Tracheal epithelial cell (primary cell): ENCODE data around the gene MOG. TPM values are rescaled to one million over a fixed set of nuclear protein-coding genes. Genes with fewer than 3 reads are reported as not detected.

Experiments
- total RNA-seq: library from RNA; depleted of rRNA; stranded (reverse); fragments of >200 nt; gene quantifications from 2 replicates; pipeline ENCODE4 v1.2.1, GENCODE V29; 2014

MOG gene
- total RNA-seq = not detected in 2 replicates

GRCh38 chr6:29656798-29657197 is at the start of gene MOG:
MOG (plus strand) TSS chr6:29657092; CDS start chr6:29657210, 118 bp downstream.

GRCh38 chr6:29632789-29633533 is 23.9 kb upstream of the MOG start, which contains the start of gene GABBR1:
GABBR1 (minus strand) TSS chr6:29633183; CDS start chr6:29632385, 798 bp downstream.

GRCh38 chr6:29680904-29681303 is 24.0 kb downstream of the MOG start, which contains the start of gene ZFP57:
ZFP57 (minus strand) TSS chr6:29681152; CDS start chr6:29677003, 4,149 bp downstream.

Other genes starting within 250 kb of the MOG start
- not detected in 2 replicates for gene OR12D1, start 242.2 kb upstream of the MOG start, total RNA-seq
- gene OR10C1, start 217.8 kb upstream of the MOG start, total RNA-seq = not detected in 2 replicates
- gene OR11A1, start 200.0 kb upstream of the MOG start, total RNA-seq = not detected in 2 replicates
- not detected in 2 replicates for gene OR2H1, start 199.9 kb upstream of the MOG start, total RNA-seq
- gene MAS1L, start 169.1 kb upstream of the MOG start, total RNA-seq = not detected in 2 replicates
- gene UBD, start 97.4 kb upstream of the MOG start, total RNA-seq = 9.9 TPM in 1 of 2 replicates, not detected in the other
- gene OR2H2, start 72.0 kb upstream of the MOG start, total RNA-seq = 0.24 TPM in 1 of 2 replicates, not detected in the other
- gene GABBR1, start 23.9 kb upstream of the MOG start, total RNA-seq = 4.9 and 9.6 TPM in 2 replicates
- 0.24 and 1.1 TPM in 2 replicates for gene ZFP57, start 24.1 kb downstream of the MOG start, total RNA-seq
- 13.4 and 36.6 TPM in 2 replicates for gene HLA-F, start 66.3 kb downstream of the MOG start, total RNA-seq
- gene HLA-G, start 170.7 kb downstream of the MOG start, total RNA-seq = 11.1 and 22.0 TPM in 2 replicates